H1 (cell line): ENCODE measurements around the gene ABHD14A. TPM values are rescaled to one million over a fixed set of nuclear protein-coding genes. Genes with fewer than 3 reads are reported as not detected.

ENCODE experiments used
- CBX8 ChIP-seq: fragments of 300-800, 300-1000 bp; sonication (generic); IDR thresholded peaks from 2 replicates; pipeline ENCODE4 v1.7.1; 2016; ENCODE audit warnings: low read depth, low read length, borderline replicate concordance
- CEBPB ChIP-seq: IDR thresholded peaks from 2 replicates; pipeline ENCODE4 v1.6.1; 2012; ENCODE audit warnings: low read depth, low read length
- CHD7 ChIP-seq: fragments of 300-600 bp; sonication (generic); IDR thresholded peaks from 2 replicates; pipeline ENCODE4 v1.7.1; 2012; ENCODE audit warnings: low read length, moderate library complexity, mild to moderate bottlenecking, inconsistent platforms; ENCODE audit not compliant: insufficient replicate concordance
- EZH2 ChIP-seq: fragments of 200-600 bp; sonication (generic); IDR thresholded peaks from 2 replicates; pipeline ENCODE4 v1.7.1; 2012; ENCODE audit warnings: low read depth, mild to moderate bottlenecking, moderate library complexity, low read length, inconsistent platforms; ENCODE audit not compliant: severe bottlenecking
- MAX ChIP-seq: IDR thresholded peaks from 2 replicates; pipeline ENCODE4 v1.6.1; 2012; ENCODE audit warnings: inconsistent platforms
- SIRT6 ChIP-seq: IDR thresholded peaks from one replicate; pipeline ENCODE4 v1.7.1; 2012; ENCODE audit warnings: low read length, inconsistent platforms
- SRF ChIP-seq: IDR thresholded peaks from 2 replicates; pipeline ENCODE4 v1.6.1; 2011; ENCODE audit warnings: mild to moderate bottlenecking, low read depth, low read length, moderate library complexity
- TAF7 ChIP-seq: optimal IDR thresholded peaks from 2 replicates; pipeline ENCODE3; 2011; ENCODE audit warnings: low read depth, mild to moderate bottlenecking, inconsistent platforms, low read length, moderate library complexity, borderline replicate concordance
- TEAD4 ChIP-seq: IDR thresholded peaks from 2 replicates; pipeline ENCODE4 v1.6.1; 2012; ENCODE audit warnings: low read depth, low read length, inconsistent platforms, mixed read lengths
- ZNF274 ChIP-seq: IDR thresholded peaks from 2 replicates; pipeline ENCODE4 v1.7.0; 2012; ENCODE audit warnings: low read length, borderline replicate concordance; ENCODE audit errors: extremely low read depth
- polyA plus RNA-seq, 7 experiments: library from polyadenylated mRNA; depleted of rRNA in 3 of 7; stranded (reverse) in 5 of 7; unstranded in 2 of 7; fragments of >200 nt in 5 of 7; fragments of 200-250 nt in 2 of 7; gene quantifications; 1 replicate in 5 of 7; 2 replicates in 1 of 7; 4 replicates in 1 of 7; pipeline versions ENCODE4 v1.2.1 to v1.2.3, GENCODE V29; 2011 to 2013; ENCODE audit warnings: missing spikeins in 2 of 7, mixed read lengths in 2 of 7
- total RNA-seq: library from RNA; stranded (reverse); fragmentation: NEBNext Ultra II Directional; extraction: Animal tissue kit (Norgen Biotek cat#: 25700); gene quantifications from 2 replicates; pipeline ENCODE4 v1.2.1, GENCODE V29; 2021

Gene ABHD14A
- total and polyA plus RNA-seq, 2 of the 8 experiments (the other 6 are each of a cell fraction or from before 2014, with no cell fraction given): 4.6 to 9.8 TPM

- TF ChIP-seq CHD7: no peak
- TF ChIP-seq ZNF274: no peak
- no peak for TF ChIP-seq TAF7
- no peak for TF ChIP-seq CBX8
- TF ChIP-seq SIRT6: no peak
- no peak for TF ChIP-seq TEAD4
- peak; percentile 88 for TF ChIP-seq MAX
- TF ChIP-seq EZH2: no peak
- no peak for TF ChIP-seq SRF
- no peak for TF ChIP-seq CEBPB
Observed at GRCh38 chr3:51941798-51942602, 32.9 kb upstream of the ABHD14A start, which contains the start of the genes PARP3 and RRP9 (continued).
